HEK293 (cell line): ENCODE measurements around the gene IFNA2.

Experiments
- KLF8 ChIP-seq: fragments of 450-650 bp; formaldehyde crosslinking; IDR thresholded peaks from 2 replicates; pipeline ENCODE4 v1.5.1; 2016; ENCODE audit warnings: missing biosample characterization, missing genetic modification characterization
- PRDM1 ChIP-seq: fragments of 450-650 bp; formaldehyde crosslinking; IDR thresholded peaks from 2 replicates; pipeline ENCODE4; 2016; ENCODE audit warnings: missing biosample characterization, missing genetic modification characterization
- REST ChIP-seq: fragments of 450-650 bp; formaldehyde crosslinking; IDR thresholded peaks from 2 replicates; pipeline ENCODE4 v1.5.1; 2016; ENCODE audit warnings: missing biosample characterization, missing genetic modification characterization
- ZBTB21 ChIP-seq: fragments of 450-650 bp; formaldehyde crosslinking; IDR thresholded peaks from 2 replicates; pipeline ENCODE4 v1.5.1; 2017; ENCODE audit warnings: missing biosample characterization, missing genetic modification characterization
- ZNF175 ChIP-seq: fragments of 450-650 bp; formaldehyde crosslinking; IDR thresholded peaks from 2 replicates; pipeline ENCODE4 v1.5.1; 2016; ENCODE audit warnings: missing biosample characterization, missing genetic modification characterization
- ZNF335 ChIP-seq: fragments of 450-650 bp; formaldehyde crosslinking; conservative IDR thresholded peaks from 2 replicates; pipeline ENCODE4 v1.5.1; 2016; ENCODE audit warnings: missing biosample characterization, missing genetic modification characterization
- TF ChIP-seq, protein P1 (sequence below): fragments of 450-650 bp; formaldehyde crosslinking; IDR thresholded peaks from 2 replicates; pipeline ENCODE4 v1.5.1; 2016; ENCODE audit warnings: missing biosample characterization, missing genetic modification characterization

- TF ChIP-seq, protein P1, sequence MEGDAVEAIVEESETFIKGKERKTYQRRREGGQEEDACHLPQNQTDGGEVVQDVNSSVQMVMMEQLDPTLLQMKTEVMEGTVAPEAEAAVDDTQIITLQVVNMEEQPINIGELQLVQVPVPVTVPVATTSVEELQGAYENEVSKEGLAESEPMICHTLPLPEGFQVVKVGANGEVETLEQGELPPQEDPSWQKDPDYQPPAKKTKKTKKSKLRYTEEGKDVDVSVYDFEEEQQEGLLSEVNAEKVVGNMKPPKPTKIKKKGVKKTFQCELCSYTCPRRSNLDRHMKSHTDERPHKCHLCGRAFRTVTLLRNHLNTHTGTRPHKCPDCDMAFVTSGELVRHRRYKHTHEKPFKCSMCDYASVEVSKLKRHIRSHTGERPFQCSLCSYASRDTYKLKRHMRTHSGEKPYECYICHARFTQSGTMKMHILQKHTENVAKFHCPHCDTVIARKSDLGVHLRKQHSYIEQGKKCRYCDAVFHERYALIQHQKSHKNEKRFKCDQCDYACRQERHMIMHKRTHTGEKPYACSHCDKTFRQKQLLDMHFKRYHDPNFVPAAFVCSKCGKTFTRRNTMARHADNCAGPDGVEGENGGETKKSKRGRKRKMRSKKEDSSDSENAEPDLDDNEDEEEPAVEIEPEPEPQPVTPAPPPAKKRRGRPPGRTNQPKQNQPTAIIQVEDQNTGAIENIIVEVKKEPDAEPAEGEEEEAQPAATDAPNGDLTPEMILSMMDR (tag by site-specific recombination), result no peak
- TF ChIP-seq ZNF335 (tag by site-specific recombination), result no peak
- no peak for TF ChIP-seq KLF8
- TF ChIP-seq ZNF175 (tag by site-specific recombination), result no peak
- TF ChIP-seq REST (tag by site-specific recombination), result no peak
- no peak for TF ChIP-seq ZBTB21 (tag by site-specific recombination)
- no peak for TF ChIP-seq PRDM1 (tag by site-specific recombination)
Measured at GRCh38 chr9:21415493-21416267, 30.5 kb upstream of the IFNA2 start.
